ENCODE results near the gene CSF2.

Gene CSF2

GRCh38 chr5:132069994-132070393 is 3.6 kb upstream of the CSF2 start:
- DNase-seq (ENCODE audit: low read depth), result no peak

DNA sequence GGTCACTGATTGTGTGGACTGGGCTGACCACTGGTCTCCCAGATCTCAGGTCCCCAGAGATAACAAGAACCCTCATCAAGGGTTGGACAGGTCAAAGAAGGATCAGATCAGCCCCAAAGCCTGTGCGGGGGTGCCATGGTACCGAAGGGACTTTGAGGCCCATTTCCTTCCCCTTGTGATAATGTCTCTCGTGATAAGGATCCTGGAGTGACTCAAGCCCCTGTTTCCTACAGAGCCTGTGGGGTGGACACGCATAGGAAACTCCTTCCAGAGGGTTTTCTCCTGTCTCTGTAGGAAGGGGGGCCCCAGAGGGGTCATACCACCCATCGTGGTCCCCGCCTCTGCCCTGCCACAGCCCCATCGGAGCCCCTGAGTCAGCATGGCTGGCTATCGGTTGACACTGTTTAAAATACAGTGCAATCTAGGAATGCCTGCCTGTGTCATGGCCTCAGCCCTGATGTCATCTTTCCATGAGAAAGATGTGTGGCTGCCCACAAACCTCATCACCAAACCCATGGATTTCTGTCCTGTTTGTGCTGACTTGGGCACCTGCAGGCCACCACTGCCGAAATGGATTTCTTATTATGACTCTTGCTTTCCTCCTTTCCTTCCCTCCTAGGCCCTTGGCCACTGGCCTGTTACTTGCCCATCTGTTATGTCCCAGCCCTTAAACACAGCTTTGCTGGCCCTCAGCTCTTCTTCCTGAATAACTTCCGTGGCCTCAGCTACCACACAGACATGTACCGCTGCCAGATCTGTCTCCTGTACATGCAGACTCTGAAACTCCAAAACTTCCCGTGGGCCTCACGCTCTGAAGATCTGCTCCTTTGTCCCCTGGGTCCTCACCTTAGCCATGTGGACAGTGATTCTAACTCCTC is 2.9 kb upstream of the CSF2 start:
- no peak for DNase-seq (ENCODE audit: low read depth)

DNA sequence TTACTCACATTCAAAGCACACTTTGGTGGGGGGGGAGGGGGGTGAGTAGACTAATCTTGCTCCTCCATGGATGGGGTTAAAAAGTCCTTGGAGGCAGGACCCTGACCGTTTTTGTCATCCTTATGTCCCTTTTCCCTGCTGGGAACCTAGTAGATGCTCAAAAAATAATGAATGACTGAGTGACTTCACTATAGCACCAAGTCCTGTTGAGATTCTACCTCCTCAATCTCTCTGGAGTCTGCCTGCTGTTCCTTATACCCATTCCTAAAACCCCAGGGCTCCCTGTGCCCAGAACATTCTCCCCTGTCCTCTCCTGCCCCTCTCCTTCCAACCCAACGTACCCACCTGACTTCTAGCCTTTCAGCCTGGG is 2.3 kb upstream of the CSF2 start:
- no peak for DNase-seq (ENCODE audit: low read depth)

DNA sequence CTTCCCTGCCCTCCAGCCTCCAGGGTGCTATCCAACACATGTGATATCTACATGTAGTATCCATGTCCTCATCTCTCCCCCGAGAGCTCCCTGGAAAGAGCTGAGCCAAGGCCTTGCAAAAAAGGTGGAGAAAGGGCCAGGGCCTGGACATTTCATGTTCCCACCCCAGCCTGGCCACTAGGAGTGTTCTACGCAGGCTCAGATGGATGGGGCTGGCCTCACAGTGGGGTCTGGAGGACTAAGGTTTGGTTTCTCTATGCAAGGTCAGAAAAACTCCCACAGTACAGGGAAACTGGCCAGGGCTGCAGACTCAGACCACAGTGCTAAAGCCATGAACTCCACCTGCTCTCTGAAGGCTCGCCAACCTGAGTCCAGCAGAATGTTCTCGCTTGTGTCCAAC is 1.5 kb upstream of the CSF2 start:
- no peak for DNase-seq (ENCODE audit: low read depth)

- DNase-seq (ENCODE audit: low read depth), result no peak
Measured at GRCh38 chr5:132072528-132072927, 1.1 kb upstream of the CSF2 start.

DNA sequence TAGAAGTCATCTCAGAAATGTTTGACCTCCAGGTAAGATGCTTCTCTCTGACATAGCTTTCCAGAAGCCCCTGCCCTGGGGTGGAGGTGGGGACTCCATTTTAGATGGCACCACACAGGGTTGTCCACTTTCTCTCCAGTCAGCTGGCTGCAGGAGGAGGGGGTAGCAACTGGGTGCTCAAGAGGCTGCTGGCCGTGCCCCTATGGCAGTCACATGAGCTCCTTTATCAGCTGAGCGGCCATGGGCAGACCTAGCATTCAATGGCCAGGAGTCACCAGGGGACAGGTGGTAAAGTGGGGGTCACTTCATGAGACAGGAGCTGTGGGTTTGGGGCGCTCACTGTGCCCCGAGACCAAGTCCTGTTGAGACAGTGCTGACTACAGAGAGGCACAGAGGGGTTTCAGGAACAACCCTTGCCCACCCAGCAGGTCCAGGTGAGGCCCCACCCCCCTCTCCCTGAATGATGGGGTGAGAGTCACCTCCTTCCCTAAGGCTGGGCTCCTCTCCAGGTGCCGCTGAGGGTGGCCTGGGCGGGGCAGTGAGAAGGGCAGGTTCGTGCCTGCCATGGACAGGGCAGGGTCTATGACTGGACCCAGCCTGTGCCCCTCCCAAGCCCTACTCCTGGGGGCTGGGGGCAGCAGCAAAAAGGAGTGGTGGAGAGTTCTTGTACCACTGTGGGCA is 642 bp downstream of the CSF2 start:
- no peak for DNase-seq (ENCODE audit: low read depth)

- no peak for DNase-seq (ENCODE audit: low read depth)
Measured at GRCh38 chr5:132074772-132075718, 1.5 kb downstream of the CSF2 start.

- no peak for DNase-seq (ENCODE audit: low read depth)
Measured at GRCh38 chr5:132075719-132076077, 2.1 kb downstream of the CSF2 start.

- no peak for DNase-seq (ENCODE audit: low read depth)
Measured at GRCh38 chr5:132076202-132076830, 2.7 kb downstream of the CSF2 start.

GRCh38 chr5:132076983-132077382 is 3.4 kb downstream of the CSF2 start:
- DNase-seq (ENCODE audit: low read depth), result no peak

GRCh38 chr5:132079081-132079480 is 5.5 kb downstream of the CSF2 start:
- DNase-seq (ENCODE audit: low read depth), result no peak

DNA sequence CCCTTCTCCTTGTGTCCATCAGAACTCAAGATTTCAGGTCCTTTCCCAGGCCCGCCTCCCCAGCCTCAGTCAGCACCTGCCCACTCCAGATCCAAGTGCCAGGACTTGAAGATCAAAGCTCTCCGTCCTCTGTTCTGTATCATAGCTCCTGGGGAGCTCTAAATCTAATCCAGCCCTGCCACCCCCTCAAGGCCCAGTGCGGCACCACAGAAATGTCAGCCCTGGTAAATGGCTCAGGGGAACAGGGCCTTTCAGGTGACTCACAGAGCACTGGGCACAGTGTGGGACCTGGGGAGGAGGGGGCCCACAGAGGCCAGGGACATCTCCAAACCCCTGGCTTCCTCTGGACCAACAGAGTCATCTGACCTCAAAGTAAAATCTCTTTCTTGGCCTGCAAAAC is 6.0 kb downstream of the CSF2 start:
- DNase-seq (ENCODE audit: low read depth), result no peak

DNA sequence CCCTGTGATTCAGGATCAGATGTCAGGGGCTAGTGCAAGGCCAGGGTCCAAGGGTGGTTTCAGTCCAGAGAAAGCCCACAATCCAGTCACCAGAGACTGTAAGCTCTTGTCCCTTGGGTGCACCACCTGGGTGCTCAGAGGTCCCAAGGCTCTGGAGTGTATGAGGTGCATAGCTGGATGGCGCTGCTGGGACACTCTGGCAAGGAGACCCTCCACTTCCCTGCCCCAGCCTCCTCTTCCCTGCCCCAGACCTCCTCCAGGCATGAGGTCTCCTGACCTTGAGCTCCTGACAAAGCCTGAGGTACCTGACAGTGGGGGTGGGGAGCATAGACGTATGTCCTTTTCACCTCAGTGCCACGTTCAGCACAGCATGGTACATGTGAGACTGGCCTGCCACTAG is 7.0 kb downstream of the CSF2 start:
- DNase-seq (ENCODE audit: low read depth), result no peak

GRCh38 chr5:132081458-132081857 is 7.9 kb downstream of the CSF2 start:
- DNase-seq (ENCODE audit: low read depth), result no peak

- no peak for DNase-seq (ENCODE audit: low read depth)
Measured at GRCh38 chr5:132082329-132083023, 8.9 kb downstream of the CSF2 start.

DNA sequence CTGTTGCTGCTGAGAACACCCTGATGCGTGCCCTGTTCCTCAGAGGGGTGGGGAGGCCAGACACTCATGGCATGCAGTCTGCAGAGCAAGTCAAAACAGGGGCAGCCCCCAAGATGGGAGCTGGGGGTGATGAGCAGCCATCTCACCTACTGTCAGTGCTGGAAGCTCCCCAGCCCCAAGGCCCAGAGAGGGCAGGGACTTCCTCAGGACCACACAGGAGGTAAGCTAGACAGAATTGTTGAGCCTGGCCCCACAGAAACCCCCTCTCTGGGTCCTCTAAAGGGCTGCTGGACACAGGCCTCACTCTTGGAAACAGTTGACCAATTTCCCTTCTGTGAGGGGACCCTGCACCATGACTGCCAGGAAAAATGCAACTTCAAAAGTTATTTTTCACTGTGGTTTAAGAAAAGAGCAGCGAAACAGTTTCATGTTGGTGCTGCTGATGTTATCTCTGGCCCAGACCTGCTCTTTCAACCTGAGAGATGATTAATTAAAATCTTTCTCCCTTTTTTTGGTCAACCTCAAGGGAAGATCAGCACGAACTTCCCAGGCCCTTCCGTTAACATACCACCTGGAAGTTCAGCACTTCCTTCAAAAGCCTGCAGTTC is 9.6 kb downstream of the CSF2 start:
- no peak for DNase-seq (ENCODE audit: low read depth)

DNA sequence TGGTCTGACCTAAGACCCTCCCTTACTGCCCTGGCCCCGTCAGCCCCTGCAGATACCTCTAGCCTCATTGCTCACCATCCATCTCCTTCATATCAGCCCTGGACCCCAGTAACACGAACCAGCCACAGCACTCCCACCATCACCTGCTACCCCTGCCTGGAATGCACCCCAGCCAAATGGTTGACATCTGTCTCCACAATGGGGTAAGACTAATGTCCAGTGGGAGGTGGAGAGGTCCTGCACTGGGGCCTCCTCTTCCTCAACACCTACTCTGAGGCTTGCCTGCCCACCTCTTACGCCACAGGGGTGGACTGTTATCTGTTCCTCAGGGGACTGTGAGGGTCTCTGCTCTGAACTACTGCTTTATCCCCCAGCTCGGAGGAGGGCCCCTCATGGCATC is 12.1 kb downstream of the CSF2 start:
- no peak for DNase-seq (ENCODE audit: low read depth)

DNA sequence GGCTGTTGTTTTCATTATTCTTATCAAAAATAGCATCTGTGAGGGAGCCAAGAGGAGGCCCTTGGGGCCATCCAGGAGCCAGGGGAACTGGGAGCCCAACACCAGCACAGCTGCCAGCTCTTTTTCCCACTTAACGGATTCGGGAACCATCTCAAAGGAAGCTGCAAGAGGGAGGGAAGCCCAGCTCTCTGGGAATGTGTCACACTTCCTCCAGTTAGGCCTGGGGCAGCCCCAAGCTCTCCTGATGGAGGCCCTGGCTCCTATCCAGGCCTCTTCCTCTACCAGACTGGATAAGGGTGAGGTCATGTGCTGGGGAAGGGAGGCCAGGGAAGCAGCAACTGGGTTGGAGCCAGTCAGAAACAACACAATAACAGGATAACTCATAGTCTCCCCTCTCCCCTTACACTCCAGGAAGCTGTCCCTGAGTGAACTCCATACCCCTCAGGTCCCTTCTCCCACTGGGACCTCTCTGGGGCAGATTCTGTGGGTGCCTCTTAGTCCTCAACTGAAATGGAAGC is 12.7 kb downstream of the CSF2 start:
- no peak for DNase-seq (ENCODE audit: low read depth)

DNA sequence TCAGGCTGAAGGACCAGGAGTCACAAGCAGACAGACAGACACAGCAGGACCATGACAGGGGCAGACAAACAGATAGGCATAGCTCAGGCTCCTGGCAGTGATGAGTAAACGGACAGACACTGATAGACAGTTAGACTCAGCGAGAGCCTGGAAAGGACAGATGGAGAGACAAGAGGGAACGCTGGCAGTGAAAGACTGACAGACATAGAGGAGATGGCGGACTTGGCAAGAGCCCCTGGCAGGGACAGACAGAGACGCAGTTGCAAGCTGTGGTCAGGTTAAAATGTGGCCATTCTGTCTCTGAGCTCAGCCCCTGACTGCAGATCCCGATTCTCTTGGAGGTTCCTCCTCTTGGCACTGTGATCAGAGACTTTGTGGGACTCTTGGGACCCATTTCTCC is 13.6 kb downstream of the CSF2 start:
- DNase-seq (ENCODE audit: low read depth), result no peak

- no peak for DNase-seq (ENCODE audit: low read depth)
Measured at GRCh38 chr5:132087661-132088060, 14.1 kb downstream of the CSF2 start.

GRCh38 chr5:132089363-132089762 is 15.8 kb downstream of the CSF2 start:
- no peak for DNase-seq (ENCODE audit: low read depth)
